HepG2 (cell line): ENCODE results near the gene PLET1. TPM values are rescaled to one million over a fixed set of nuclear protein-coding genes. Genes with fewer than 3 reads are reported as not detected.

Experiments used
- BCL6 ChIP-seq: IDR thresholded peaks from 2 replicates; pipeline ENCODE4 v1.6.1; 2016; ENCODE audit warnings: missing genetic modification reagents, missing compliant biosample characterization
- EP300 ChIP-seq, 3 experiments: sonication (generic) in 1 of 3; formaldehyde crosslinking in 1 of 3; IDR thresholded peaks; 2 replicates each; pipeline versions ENCODE4 v1.5.1 to v1.6.1; 2011 to 2020; ENCODE audit warnings: low read depth in 2 of 3, low read length in 2 of 3, borderline replicate concordance in 1 of 3, improper control_type of control experiment in 1 of 3, mild to moderate bottlenecking in 1 of 3, missing genetic modification reagents in 1 of 3, moderate library complexity in 1 of 3
- FOSL2 ChIP-seq: sonication (generic); formaldehyde crosslinking; IDR thresholded peaks from 2 replicates; pipeline ENCODE4 v1.4.0; 2020; ENCODE audit warnings: missing genetic modification reagents
- FOXA1 ChIP-seq, 2 experiments: fragments of 450-650 bp in 1 of 2; sonication (generic) in 1 of 2; formaldehyde crosslinking in 1 of 2; IDR thresholded peaks; 2 replicates each; pipeline versions ENCODE4 v1.4.0 to v1.6.1; 2016 to 2020; ENCODE audit warnings: missing genetic modification reagents in 1 of 2
- FOXK1 ChIP-seq: sonication (generic); formaldehyde crosslinking; IDR thresholded peaks from 2 replicates; pipeline ENCODE4 v1.4.0; 2020; ENCODE audit warnings: low read depth, missing genetic modification reagents, borderline replicate concordance
- HDAC2 ChIP-seq: sonication (generic); formaldehyde crosslinking; IDR thresholded peaks from 2 replicates; pipeline ENCODE4 v1.4.0; 2020; ENCODE audit warnings: missing genetic modification reagents
- HOMEZ ChIP-seq: IDR thresholded peaks from 2 replicates; pipeline ENCODE4 v1.6.1; 2016; ENCODE audit warnings: low read depth
- IRF2 ChIP-seq: IDR thresholded peaks from 2 replicates; pipeline ENCODE4 v1.6.1; 2018; ENCODE audit warnings: missing genetic modification reagents, missing compliant biosample characterization
- MBD4 ChIP-seq: IDR thresholded peaks from 2 replicates; pipeline ENCODE4 v1.6.1; 2012; ENCODE audit warnings: low read length, inconsistent platforms, borderline replicate concordance
- RARA ChIP-seq: IDR thresholded peaks from 2 replicates; pipeline ENCODE4 v1.6.1; 2016; ENCODE audit warnings: missing genetic modification reagents, missing compliant biosample characterization
- SOX5 ChIP-seq: IDR thresholded peaks from 2 replicates; pipeline ENCODE4 v1.6.1; 2016; ENCODE audit warnings: borderline replicate concordance
- ZKSCAN1 ChIP-seq: fragments of 150-350 bp; IDR thresholded peaks from 2 replicates; pipeline ENCODE4 v1.6.1; 2014; ENCODE audit warnings: low read length
- ZNF510 ChIP-seq: sonication (generic); formaldehyde crosslinking; IDR thresholded peaks from 2 replicates; pipeline ENCODE4 v1.4.0; 2020; ENCODE audit warnings: low read depth, mild to moderate bottlenecking, missing genetic modification reagents
- ZNF558 ChIP-seq: sonication (generic); formaldehyde crosslinking; IDR thresholded peaks from 2 replicates; pipeline ENCODE4 v1.9.0; 2022; ENCODE audit warnings: mild to moderate bottlenecking, missing genetic modification reagents, borderline replicate concordance
- ZNF605 ChIP-seq: sonication (generic); formaldehyde crosslinking; IDR thresholded peaks from 2 replicates; pipeline ENCODE4 v1.8.0; 2022; ENCODE audit warnings: mild to moderate bottlenecking, missing genetic modification reagents
- ZNF614 ChIP-seq: IDR thresholded peaks from 2 replicates; pipeline ENCODE4 v1.6.1; 2018; ENCODE audit warnings: missing biosample characterization, missing genetic modification reagents, inconsistent platforms, borderline replicate concordance
- ZSCAN9 ChIP-seq: IDR thresholded peaks from 2 replicates; pipeline ENCODE4 v1.6.1; 2016; ENCODE audit warnings: borderline replicate concordance
- polyA plus RNA-seq, 8 experiments: library from polyadenylated mRNA; depleted of rRNA in 3 of 8; stranded (reverse) in 7 of 8; unstranded in 1 of 8; fragments of >200 nt; fragmentation: Illumina TruSeq in 4 of 8; extraction: Trizol in 4 of 8; gene quantifications; 2 replicates each; pipeline versions ENCODE4 v1.2.1 to v1.2.3, GENCODE V29; 2011 to 2016; ENCODE audit warnings: low read depth in 4 of 8, missing spikeins in 1 of 8, mixed read lengths in 1 of 8; ENCODE audit not compliant: insufficient read depth in 1 of 8
- total RNA-seq, 5 experiments: library from RNA; depleted of rRNA; stranded (reverse); fragments of >200 nt; fragmentation: Illumina TruSeq; extraction: Trizol; gene quantifications; 2 replicates each; pipeline ENCODE4 v1.2.3, GENCODE V29; 2016; ENCODE audit warnings: low read depth in 1 of 5
- TF ChIP-seq, protein P1 (sequence below): IDR thresholded peaks from 2 replicates; pipeline ENCODE4 v1.4.0; 2020; ENCODE audit warnings: mild to moderate bottlenecking, missing genetic modification reagents
- TF ChIP-seq, protein P2 (sequence below): fragments of 450-650 bp; IDR thresholded peaks from 2 replicates; pipeline ENCODE4 v1.6.1; 2017
- TF ChIP-seq, protein P3 (sequence below): sonication (generic); formaldehyde crosslinking; IDR thresholded peaks from 2 replicates; pipeline ENCODE4 v1.5.0; 2020; ENCODE audit warnings: missing genetic modification reagents
- TF ChIP-seq, protein P4 (sequence below): sonication (generic); formaldehyde crosslinking; IDR thresholded peaks from 2 replicates; pipeline ENCODE4 v1.5.1; 2020; ENCODE audit warnings: missing genetic modification reagents, mild to moderate bottlenecking, borderline replicate concordance

Gene PLET1
- total and polyA plus RNA-seq, 2 of the 13 experiments (the other 11 are each of a cell fraction or from before 2014, with no cell fraction given), result not detected

- TF ChIP-seq BCL6 (0 out of 2 replicates have a peak, but pooled peaks have one; percentile 33), ZKSCAN1 (no peak), MBD4 (no peak), ZNF558 (CRISPR knock-in tag) (no peak), HOMEZ (CRISPR knock-in tag) (0 out of 2 replicates have a peak, but pooled peaks have one; percentile 27), ZNF614 (CRISPR knock-in tag) (peak; percentile 65; the same call in 1 of the 2 replicates), IRF2 (peak; percentile 45; the same call in 1 of the 2 replicates), ZNF510 (CRISPR knock-in tag) (no peak), FOSL2 (peak; percentile 62), FOXK1 (CRISPR knock-in tag) (0 out of 2 replicates have a peak, but pooled peaks have one; percentile 33), HDAC2 (CRISPR knock-in tag) (0 out of 2 replicates have a peak, but pooled peaks have one; percentile 30), ZNF605 (CRISPR knock-in tag) (no peak), EP300 (IDR thresholded peaks at IDR 0.05; ENCODE audit: low read depth in 2 of 2, low read length in 2 of 2) (peak in 1 of 2 experiments; percentile 41; a peak in 1 of 4 replicates), EP300 (CRISPR knock-in tag; IDR thresholded peaks at IDR 0.05; ENCODE audit: borderline replicate concordance) (peak; percentile 39; the same call in 1 of the 2 replicates), ZSCAN9 (CRISPR knock-in tag) (no peak), FOXA1 (IDR thresholded peaks at IDR 0.05) (no peak), FOXA1 (CRISPR knock-in tag; IDR thresholded peaks at IDR 0.05) (peak; percentile 51), RARA (CRISPR knock-in tag) (peak; percentile 39), SOX5 (CRISPR knock-in tag) (peak; percentile 54; the same call in 1 of the 2 replicates)
- TF ChIP-seq, protein P1, sequence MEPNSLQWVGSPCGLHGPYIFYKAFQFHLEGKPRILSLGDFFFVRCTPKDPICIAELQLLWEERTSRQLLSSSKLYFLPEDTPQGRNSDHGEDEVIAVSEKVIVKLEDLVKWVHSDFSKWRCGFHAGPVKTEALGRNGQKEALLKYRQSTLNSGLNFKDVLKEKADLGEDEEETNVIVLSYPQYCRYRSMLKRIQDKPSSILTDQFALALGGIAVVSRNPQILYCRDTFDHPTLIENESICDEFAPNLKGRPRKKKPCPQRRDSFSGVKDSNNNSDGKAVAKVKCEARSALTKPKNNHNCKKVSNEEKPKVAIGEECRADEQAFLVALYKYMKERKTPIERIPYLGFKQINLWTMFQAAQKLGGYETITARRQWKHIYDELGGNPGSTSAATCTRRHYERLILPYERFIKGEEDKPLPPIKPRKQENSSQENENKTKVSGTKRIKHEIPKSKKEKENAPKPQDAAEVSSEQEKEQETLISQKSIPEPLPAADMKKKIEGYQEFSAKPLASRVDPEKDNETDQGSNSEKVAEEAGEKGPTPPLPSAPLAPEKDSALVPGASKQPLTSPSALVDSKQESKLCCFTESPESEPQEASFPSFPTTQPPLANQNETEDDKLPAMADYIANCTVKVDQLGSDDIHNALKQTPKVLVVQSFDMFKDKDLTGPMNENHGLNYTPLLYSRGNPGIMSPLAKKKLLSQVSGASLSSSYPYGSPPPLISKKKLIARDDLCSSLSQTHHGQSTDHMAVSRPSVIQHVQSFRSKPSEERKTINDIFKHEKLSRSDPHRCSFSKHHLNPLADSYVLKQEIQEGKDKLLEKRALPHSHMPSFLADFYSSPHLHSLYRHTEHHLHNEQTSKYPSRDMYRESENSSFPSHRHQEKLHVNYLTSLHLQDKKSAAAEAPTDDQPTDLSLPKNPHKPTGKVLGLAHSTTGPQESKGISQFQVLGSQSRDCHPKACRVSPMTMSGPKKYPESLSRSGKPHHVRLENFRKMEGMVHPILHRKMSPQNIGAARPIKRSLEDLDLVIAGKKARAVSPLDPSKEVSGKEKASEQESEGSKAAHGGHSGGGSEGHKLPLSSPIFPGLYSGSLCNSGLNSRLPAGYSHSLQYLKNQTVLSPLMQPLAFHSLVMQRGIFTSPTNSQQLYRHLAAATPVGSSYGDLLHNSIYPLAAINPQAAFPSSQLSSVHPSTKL (CRISPR knock-in tag), result peak; percentile 63; the same call in 1 of the 2 replicates
- TF ChIP-seq, protein P2, sequence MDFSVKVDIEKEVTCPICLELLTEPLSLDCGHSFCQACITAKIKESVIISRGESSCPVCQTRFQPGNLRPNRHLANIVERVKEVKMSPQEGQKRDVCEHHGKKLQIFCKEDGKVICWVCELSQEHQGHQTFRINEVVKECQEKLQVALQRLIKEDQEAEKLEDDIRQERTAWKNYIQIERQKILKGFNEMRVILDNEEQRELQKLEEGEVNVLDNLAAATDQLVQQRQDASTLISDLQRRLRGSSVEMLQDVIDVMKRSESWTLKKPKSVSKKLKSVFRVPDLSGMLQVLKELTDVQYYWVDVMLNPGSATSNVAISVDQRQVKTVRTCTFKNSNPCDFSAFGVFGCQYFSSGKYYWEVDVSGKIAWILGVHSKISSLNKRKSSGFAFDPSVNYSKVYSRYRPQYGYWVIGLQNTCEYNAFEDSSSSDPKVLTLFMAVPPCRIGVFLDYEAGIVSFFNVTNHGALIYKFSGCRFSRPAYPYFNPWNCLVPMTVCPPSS, result no peak
- TF ChIP-seq, protein P3, sequence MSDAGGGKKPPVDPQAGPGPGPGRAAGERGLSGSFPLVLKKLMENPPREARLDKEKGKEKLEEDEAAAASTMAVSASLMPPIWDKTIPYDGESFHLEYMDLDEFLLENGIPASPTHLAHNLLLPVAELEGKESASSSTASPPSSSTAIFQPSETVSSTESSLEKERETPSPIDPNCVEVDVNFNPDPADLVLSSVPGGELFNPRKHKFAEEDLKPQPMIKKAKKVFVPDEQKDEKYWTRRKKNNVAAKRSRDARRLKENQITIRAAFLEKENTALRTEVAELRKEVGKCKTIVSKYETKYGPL, result peak; percentile 87; the same call in 1 of the 2 replicates
- TF ChIP-seq, protein P4, sequence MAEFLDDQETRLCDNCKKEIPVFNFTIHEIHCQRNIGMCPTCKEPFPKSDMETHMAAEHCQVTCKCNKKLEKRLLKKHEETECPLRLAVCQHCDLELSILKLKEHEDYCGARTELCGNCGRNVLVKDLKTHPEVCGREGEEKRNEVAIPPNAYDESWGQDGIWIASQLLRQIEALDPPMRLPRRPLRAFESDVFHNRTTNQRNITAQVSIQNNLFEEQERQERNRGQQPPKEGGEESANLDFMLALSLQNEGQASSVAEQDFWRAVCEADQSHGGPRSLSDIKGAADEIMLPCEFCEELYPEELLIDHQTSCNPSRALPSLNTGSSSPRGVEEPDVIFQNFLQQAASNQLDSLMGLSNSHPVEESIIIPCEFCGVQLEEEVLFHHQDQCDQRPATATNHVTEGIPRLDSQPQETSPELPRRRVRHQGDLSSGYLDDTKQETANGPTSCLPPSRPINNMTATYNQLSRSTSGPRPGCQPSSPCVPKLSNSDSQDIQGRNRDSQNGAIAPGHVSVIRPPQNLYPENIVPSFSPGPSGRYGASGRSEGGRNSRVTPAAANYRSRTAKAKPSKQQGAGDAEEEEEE, result no peak
Measured at GRCh38 chr11:112213753-112214152, 46.9 kb downstream of the PLET1 start (continued).
